ENCODE data around the gene PRRC2B.

GRCh38 chr9:131474711-131475110, 80.8 kb downstream of the PRRC2B start:
- TF ChIP-seq POLR2A (IDR thresholded peaks at IDR 0.05; ENCODE audit: low read length) (no peak), GATA1 (IDR thresholded peaks at IDR 0.05; ENCODE audit: low read depth, low read length) (no peak)

All from erythroblast (primary cell).